Stimulated activated naive CD4-positive, alpha-beta T cell (primary cell): ENCODE data around the gene C22orf23.
"Not testable (repeated sequence)": the region's sequence is repeated elsewhere in the genome, so short reads cannot be mapped to it uniquely, and the experiment has no call there.

Source experiments
- DNase-seq, 6 experiments: peaks; one replicate each; lab custom pipeline; 2025; lab: John Stamatoyannopoulos, UW

C22orf23 gene

GRCh38 chr22:37982151-37982785 is 28.9 kb upstream of the C22orf23 start:
- no peak for DNase-seq

GRCh38 chr22:37981282-37982011 is 28.0 kb upstream of the C22orf23 start:
- no peak for DNase-seq

- no peak for DNase-seq
These were observed 26.4 kb upstream of the C22orf23 start for GRCh38 chr22:37979782-37980181.

- no peak for DNase-seq
These were observed 23.1 kb upstream of the C22orf23 start for GRCh38 chr22:37976547-37976946.

- DNase-seq: not testable (repeated sequence)
These were observed 22.6 kb upstream of the C22orf23 start for GRCh38 chr22:37976022-37976421.

- no peak for DNase-seq
These were observed 21.8 kb upstream of the C22orf23 start for GRCh38 chr22:37975153-37975552.

GRCh38 chr22:37973271-37974170 is 20.1 kb upstream of the C22orf23 start:
- DNase-seq: no peak

GRCh38 chr22:37972527-37972926 is 19.1 kb upstream of the C22orf23 start:
- DNase-seq: no peak

GRCh38 chr22:37971475-37972434 is 18.4 kb upstream of the C22orf23 start:
- no peak for DNase-seq

GRCh38 chr22:37970864-37971263 is 17.5 kb upstream of the C22orf23 start:
- no peak for DNase-seq

GRCh38 chr22:37968452-37969251 is 15.3 kb upstream of the C22orf23 start:
- no peak for DNase-seq

GRCh38 chr22:37967637-37968451 is 14.4 kb upstream of the C22orf23 start:
- no peak for DNase-seq

- DNase-seq: no peak
These were observed 13.7 kb upstream of the C22orf23 start for GRCh38 chr22:37967147-37967546.

- no peak for DNase-seq
These were observed 12.7 kb upstream of the C22orf23 start for GRCh38 chr22:37965940-37966664.

GRCh38 chr22:37961062-37961461 is 7.7 kb upstream of the C22orf23 start:
- DNase-seq: no peak

GRCh38 chr22:37959231-37959825 is 5.9 kb upstream of the C22orf23 start:
- DNase-seq: no peak

GRCh38 chr22:37957232-37957631 is 3.8 kb upstream of the C22orf23 start:
- no peak for DNase-seq

GRCh38 chr22:37955825-37956397 is 2.5 kb upstream of the C22orf23 start:
- not testable (repeated sequence) for DNase-seq
